Measurements from ENCODE around the gene OOSP2.

Gene OOSP2

DNA sequence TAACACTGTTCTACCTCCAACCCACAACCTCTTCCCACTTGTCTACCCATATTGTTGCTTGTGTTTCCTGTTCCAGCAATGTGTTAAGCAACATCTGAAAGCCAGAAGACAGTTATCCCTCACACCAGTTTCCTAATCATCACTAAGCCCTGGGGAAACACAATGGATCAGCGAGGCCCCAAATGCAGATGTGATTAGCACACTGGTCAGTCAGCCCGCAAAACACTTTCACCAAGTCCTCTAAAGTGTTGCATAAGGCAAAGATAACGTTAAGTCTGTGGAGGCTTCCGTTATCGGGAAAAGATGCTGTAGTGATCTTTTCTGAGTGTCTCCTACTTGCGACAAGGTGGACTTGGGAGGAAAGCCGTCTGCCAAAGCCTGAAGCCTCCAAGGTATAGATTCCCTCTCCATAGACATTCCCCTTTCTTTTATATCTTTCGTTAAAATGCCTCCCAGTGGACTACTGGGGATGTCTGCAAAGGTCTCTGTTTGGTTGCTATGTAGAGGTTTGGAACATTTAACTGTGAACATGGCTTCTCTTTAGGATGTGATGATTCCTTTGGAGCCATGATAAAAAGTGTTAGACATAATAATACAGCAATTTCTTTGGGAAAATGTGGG is 16.2 kb downstream of the OOSP2 start, which contains the start of gene MS4A3:
Gene MS4A3 (plus strand): TSS at position 317 of the 621 bp plus-strand sequence. CDS start 4,496 bp downstream, outside the sequence.
- TF ChIP-seq, protein P1, sequence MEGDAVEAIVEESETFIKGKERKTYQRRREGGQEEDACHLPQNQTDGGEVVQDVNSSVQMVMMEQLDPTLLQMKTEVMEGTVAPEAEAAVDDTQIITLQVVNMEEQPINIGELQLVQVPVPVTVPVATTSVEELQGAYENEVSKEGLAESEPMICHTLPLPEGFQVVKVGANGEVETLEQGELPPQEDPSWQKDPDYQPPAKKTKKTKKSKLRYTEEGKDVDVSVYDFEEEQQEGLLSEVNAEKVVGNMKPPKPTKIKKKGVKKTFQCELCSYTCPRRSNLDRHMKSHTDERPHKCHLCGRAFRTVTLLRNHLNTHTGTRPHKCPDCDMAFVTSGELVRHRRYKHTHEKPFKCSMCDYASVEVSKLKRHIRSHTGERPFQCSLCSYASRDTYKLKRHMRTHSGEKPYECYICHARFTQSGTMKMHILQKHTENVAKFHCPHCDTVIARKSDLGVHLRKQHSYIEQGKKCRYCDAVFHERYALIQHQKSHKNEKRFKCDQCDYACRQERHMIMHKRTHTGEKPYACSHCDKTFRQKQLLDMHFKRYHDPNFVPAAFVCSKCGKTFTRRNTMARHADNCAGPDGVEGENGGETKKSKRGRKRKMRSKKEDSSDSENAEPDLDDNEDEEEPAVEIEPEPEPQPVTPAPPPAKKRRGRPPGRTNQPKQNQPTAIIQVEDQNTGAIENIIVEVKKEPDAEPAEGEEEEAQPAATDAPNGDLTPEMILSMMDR (IDR thresholded peaks at IDR 0.05), result no peak
- Histone ChIP-seq H3K9me3 (no peaks in the 10 kb centered on the region), H3K4me1 (no peaks in the 10 kb centered on the region), H3K27me3 (no peaks in the 10 kb centered on the region), H3K4me3 (no peak within 1 kb of the TSS), H3K27ac (no peak within 1 kb of the TSS), H3K36me3 (no peaks in the 10 kb centered on the region)
- DNase-seq, result no peak
- intact Hi-C loops (cut with DNase I; ENCODE audit: low total_unique reads), result no loop called here

DNA sequence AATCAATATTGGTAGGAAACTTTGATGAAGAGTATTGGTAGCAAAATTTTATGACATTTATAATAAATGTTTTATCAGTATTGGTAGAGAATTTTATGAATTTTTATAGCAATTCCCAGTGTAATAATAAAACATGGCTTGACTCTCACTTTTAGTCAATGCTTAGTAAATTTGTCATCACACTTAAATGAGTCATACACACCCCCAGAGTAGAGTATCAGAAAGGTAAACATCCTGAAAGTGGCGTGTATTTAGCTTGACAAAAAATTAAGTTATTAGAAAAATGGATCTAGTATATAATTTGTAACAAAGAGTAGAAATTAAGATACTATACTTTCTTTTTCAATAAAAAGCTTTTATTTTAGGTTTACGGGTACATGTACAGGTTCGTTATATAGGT is 18.8 kb downstream of the OOSP2 start:
- Histone ChIP-seq H3K27ac (no peak overlapping the region), H3K4me3 (no peak overlapping the region), H3K27me3 (no peaks in the 10 kb centered on the region), H3K36me3 (no peaks in the 10 kb centered on the region), H3K9me3 (no peaks in the 10 kb centered on the region), H3K4me1 (no peaks in the 10 kb centered on the region)
- no peak for DNase-seq
- TF ChIP-seq, protein P1 (IDR thresholded peaks at IDR 0.05), result no peak
- intact Hi-C loops (cut with DNase I; ENCODE audit: low total_unique reads), result no loop called here

DNA sequence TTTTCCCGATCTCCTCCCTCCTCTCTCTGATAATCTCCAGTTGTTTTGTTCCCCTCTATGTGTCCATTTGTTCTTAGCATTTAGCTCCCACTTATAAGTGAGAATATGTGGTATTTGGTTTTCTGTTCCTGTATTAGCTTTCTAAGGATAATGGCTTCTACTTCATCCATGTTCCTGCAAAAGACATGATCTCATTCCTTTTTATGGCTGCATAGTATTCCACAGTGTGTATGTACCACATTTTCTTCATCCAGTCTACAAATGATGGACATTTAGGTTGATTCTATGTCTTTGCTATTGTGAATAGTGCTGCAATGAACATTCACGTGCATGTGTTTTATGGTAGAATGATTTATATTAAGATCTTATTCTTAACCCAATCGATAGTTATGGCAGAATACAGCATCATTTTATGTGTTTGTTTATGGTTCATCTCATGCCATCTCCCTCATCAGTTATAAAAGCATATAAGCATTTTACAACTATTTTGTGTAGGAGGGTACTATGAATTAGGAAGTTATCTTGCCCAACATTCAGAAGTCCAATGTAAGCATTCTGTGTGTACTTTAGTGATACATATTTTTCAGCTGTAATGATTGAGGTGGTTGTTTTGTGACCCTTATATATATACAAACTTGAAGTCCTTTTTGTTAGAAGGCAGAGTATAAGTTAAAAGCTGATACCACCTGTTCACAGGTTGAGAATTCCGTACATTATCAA is 19.5 kb downstream of the OOSP2 start:
- intact Hi-C loops (cut with DNase I; ENCODE audit: low total_unique reads), result no loop called here
- no peaks in the 10 kb centered on the region for H3K36me3 ChIP-seq
- no peaks in the 10 kb centered on the region for H3K27me3 ChIP-seq
- H3K4me1 ChIP-seq, result no peaks in the 10 kb centered on the region
- no peak overlapping the region for H3K27ac ChIP-seq
- H3K4me3 ChIP-seq, result no peak overlapping the region
- no peak for DNase-seq
- TF ChIP-seq, protein P1 (IDR thresholded peaks at IDR 0.05), result no peak
- no peaks in the 10 kb centered on the region for H3K9me3 ChIP-seq

DNA sequence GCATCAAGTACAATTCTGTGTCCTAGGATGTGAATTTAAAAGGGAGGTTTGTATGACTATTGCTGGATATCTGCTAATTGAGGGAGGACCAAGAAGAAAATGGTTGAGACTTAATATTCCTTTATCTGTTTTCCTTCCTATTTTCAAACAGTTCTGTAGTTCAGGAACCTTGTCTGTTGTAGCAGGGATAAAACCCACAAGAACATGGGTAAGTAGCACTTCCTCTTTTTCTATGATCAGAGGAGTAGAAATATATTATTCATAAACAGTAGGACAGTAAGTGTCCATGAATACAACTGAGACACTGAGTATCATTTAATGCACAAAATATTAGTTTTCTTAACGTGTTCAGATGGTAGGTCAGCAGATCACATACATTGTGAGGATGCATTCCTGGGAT is 23.9 kb downstream of the OOSP2 start:
- H3K27ac ChIP-seq, result no peak overlapping the region
- no peak overlapping the region for H3K4me3 ChIP-seq
- no peaks in the 10 kb centered on the region for H3K27me3 ChIP-seq
- H3K4me1 ChIP-seq, result no peaks in the 10 kb centered on the region
- no peaks in the 10 kb centered on the region for H3K9me3 ChIP-seq
- DNase-seq, result no peak
- TF ChIP-seq, protein P1 (IDR thresholded peaks at IDR 0.05), result no peak
- no peaks in the 10 kb centered on the region for H3K36me3 ChIP-seq
- intact Hi-C loops (cut with DNase I; ENCODE audit: low total_unique reads), result no loop called here

DNA sequence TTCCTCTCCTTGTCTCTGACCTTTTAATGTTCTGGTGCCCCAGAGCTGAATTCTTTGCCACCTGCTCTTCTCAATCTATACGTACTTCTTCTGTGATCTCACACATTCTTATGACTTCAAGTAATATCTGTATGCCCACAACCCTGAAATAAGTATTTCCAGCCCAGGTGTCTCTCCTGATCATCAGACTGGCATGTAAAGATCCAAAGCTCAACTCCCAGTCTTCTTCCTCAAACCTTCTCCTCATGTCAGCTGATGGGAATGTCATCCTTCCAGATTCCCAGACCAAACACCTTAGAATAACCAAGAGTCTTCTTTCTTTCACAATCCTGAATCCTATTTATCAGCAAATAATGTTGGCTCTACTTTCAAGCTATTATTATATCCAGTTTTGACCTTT is 25.6 kb downstream of the OOSP2 start:
- DNase-seq, result no peak
- intact Hi-C loops (cut with DNase I; ENCODE audit: low total_unique reads), result no loop called here
- Histone ChIP-seq H3K9me3 (no peaks in the 10 kb centered on the region), H3K4me1 (no peaks in the 10 kb centered on the region), H3K27ac (no peak overlapping the region), H3K36me3 (no peaks in the 10 kb centered on the region), H3K4me3 (no peak overlapping the region), H3K27me3 (no peaks in the 10 kb centered on the region)
- TF ChIP-seq, protein P1 (IDR thresholded peaks at IDR 0.05), result no peak

Measured in tibial artery (tissue), 4 donors.